ENCODE measurements around the gene EIF4B.
A peak's percentile ranks its signal among the peaks of the same experiment; 100 is the strongest.

The EIF4B gene

GRCh38 chr12:53059434-53060063 lies 53.3 kb downstream of the EIF4B start:
- DNase-seq (ENCODE audit: low read depth): no peak

- DNase-seq (ENCODE audit: low read depth): no peak
These were observed 53.9 kb downstream of the EIF4B start for GRCh38 chr12:53060064-53060720.

DNA sequence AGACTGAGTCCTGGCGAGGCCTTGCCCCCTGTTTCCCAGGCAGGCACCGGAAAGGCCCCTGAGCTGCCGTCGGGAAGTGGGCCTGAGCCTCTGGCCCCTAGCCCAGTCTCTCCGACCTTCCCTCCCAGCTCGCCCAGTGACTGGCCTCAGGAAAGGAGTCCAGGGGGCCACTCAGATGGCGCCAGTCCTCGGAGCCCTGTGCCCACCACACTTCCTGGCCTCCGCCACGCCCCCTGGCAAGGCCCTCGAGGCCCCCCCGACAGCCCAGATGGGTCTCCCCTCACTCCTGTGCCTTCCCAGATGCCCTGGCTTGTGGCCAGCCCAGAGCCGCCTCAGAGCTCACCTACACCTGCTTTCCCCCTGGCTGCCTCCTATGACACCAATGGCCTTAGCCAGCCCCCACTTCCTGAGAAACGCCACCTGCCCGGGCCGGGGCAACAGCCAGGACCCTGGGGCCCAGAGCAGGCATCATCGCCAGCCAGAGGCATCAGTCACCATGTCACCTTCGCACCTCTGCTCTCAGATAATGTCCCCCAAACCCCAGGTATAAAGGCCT lies 54.5 kb downstream of the EIF4B start:
- no peak for DNase-seq (ENCODE audit: low read depth)

- no peak for DNase-seq (ENCODE audit: low read depth)
These were observed 55.3 kb downstream of the EIF4B start for GRCh38 chr12:53061404-53062010.

GRCh38 chr12:53062011-53062961 lies 56.0 kb downstream of the EIF4B start:
- DNase-seq (ENCODE audit: low read depth): no peak

- no peak for DNase-seq (ENCODE audit: low read depth)
These were observed 56.9 kb downstream of the EIF4B start for GRCh38 chr12:53062977-53063707.

- no peak for DNase-seq (ENCODE audit: low read depth)
These were observed 57.7 kb downstream of the EIF4B start for GRCh38 chr12:53063708-53064612.

GRCh38 chr12:53064613-53065436 lies 58.6 kb downstream of the EIF4B start:
- DNase-seq (ENCODE audit: low read depth): no peak

GRCh38 chr12:53065470-53065869 lies 59.2 kb downstream of the EIF4B start:
- no peak for DNase-seq (ENCODE audit: low read depth)

- DNase-seq (ENCODE audit: low read depth): peak; percentile 58
These were observed 60.0 kb downstream of the EIF4B start for GRCh38 chr12:53065975-53066931.

DNA sequence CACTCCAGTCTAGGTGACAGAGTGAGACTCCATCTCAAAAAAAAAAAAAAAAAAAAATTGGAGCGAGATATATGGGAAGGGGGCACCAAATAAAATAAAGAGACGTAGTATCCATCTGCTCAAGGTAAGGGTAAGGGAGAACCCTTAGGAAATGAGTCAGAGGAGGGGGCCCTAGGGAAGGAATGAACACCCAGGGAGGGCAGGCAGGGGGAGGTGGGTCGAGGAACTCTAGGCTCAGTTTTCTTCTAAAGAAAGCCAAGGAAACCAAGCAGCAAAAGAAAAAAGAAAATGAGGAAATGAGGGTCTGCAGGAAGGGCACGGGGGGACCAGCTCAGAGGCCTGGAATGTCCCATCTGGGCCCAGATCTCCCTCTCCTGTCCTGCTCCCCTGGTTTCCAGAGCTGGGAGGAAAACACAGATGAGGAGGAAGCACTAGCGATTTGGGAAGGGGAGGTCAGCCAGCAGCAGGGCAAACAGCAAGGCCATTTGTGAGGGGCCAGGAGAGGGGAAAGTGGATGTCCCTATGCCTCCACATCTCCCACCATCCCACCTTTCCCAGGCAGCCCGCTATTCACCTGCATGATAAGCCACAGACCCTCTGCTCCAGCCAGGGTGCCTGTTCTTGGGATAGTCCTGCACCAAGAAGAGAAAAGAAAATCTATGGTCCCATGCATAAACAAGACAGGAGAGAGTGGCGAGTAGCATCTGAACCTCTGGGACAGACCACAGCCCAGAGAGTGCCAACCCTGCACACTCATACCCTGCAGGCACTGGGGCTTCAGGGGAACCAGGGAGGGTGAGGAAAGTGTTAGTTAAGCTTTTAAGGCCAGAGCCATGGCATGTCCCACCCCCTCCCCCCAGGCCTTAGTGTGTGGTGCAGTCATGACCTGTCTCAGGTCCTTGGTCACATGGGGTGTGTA lies 61.1 kb downstream of the EIF4B start:
- no peak for DNase-seq (ENCODE audit: low read depth)

DNA sequence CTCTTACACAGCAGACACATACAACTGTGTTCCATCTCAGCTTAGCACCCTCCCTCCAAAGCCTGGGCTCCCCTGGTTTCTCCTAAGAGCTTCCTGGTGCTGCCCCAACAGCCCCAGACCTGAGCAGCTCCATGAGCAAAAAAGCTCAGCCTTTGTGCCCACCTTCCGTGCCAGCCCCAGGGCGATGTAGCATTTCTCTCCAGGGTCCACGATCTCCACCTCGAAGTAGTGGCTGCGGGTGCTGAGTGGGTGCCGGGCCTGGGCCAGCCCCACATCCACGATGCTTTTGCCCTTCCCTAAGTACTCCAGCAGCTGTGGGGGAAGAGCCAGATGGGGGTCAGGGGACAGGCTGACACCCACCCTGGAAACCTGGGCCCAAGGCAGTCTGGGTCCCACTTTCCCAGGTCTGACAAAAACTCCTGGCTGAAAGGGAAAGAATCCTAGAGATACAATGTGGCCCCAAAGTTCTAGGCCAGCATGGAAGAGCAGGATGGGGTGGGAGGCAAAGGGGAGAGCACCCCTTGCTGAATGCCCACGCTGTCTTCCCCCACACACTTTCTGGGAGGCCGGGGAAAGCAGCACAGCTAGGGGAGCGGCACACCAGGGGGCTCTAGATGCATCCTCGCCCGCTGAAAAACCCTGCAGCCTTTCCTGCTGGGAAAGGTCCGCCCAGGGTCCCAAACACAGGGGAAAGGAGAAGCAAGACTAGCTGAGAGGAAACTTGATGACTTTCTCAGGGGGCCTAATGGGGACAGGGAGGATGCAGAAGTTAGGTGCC lies 61.9 kb downstream of the EIF4B start:
- DNase-seq (ENCODE audit: low read depth): no peak

DNA sequence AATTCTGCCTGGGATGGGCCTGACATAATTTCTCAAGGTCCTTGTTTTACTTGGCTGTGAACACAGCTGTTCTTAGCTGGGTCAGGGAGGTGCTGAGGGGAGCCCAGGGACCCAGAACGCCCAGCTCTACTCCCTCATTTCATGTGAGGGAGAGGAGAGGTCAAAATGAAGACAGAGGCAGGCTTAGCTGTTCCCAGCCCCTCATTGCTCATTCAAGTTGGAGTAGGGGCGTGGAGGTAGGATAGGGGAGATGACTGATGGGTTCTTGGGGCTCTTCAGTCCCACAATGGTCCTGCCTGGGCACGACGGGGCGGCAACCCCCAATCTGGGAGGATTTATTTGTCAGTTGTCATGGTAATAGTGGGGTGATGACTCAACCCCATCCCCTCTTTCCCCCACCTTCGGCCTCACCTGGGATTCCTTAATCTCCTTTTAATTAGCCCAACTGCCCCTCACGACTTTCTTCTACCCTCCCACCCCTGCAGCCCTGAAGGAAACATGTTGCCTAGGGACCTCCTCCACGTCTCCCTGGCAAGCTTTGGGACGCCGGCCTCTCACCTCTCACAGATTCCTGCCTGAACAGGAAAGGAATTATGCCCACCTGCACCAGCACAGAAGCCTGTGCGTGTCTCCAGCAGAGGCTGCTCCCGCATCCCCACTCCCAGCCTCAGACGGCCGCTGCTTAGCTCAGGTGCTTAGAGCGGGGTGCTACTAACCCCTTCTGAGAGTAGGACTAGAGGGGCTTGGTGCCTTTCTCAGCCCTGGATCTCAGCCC lies 62.7 kb downstream of the EIF4B start:
- no peak for DNase-seq (ENCODE audit: low read depth)

- no peak for DNase-seq (ENCODE audit: low read depth)
These were observed 63.6 kb downstream of the EIF4B start for GRCh38 chr12:53069621-53070410.
